Superior temporal gyrus (tissue), 1 donor: ENCODE measurements around the gene ARHGAP9.
"Not testable (repeated sequence)": the region's sequence is repeated elsewhere in the genome, so short reads cannot be mapped to it uniquely, and the experiment has no call there.

Source experiments
- DNase-seq: peaks from one replicate; pipeline ENCODE4 v3.0.0-alpha.2; 2016; ENCODE audit errors: extremely low spot score

Gene ARHGAP9

DNA sequence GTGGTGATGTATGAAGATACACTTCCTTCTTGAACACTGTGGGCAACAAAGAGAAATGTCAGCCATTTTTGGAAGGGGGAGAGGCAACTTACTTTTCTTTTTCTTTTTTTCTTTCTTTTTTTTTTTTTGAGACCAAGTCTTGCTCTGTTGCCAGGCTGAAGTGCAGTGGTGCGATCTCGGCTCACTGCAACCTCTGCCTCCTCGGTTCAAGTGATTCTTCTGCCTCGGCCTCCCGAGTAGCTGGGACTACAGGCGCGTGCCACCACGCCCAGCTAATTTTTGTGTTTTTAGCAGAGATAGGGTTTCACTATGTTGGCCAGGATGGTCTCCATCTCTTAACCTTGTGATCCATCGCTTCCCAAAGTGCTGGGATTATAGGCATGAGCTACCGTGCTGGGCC is 38.1 kb upstream of the ARHGAP9 start:
- not testable (repeated sequence) for DNase-seq

- DNase-seq: no peak
Observed at GRCh38 chr12:57517187-57517586, 37.5 kb upstream of the ARHGAP9 start.

GRCh38 chr12:57516617-57517153 is 37.0 kb upstream of the ARHGAP9 start:
- DNase-seq: no peak

- DNase-seq: no peak
Observed at GRCh38 chr12:57515934-57516541, 36.4 kb upstream of the ARHGAP9 start.

GRCh38 chr12:57515408-57515933 is 35.8 kb upstream of the ARHGAP9 start:
- no peak for DNase-seq

DNA sequence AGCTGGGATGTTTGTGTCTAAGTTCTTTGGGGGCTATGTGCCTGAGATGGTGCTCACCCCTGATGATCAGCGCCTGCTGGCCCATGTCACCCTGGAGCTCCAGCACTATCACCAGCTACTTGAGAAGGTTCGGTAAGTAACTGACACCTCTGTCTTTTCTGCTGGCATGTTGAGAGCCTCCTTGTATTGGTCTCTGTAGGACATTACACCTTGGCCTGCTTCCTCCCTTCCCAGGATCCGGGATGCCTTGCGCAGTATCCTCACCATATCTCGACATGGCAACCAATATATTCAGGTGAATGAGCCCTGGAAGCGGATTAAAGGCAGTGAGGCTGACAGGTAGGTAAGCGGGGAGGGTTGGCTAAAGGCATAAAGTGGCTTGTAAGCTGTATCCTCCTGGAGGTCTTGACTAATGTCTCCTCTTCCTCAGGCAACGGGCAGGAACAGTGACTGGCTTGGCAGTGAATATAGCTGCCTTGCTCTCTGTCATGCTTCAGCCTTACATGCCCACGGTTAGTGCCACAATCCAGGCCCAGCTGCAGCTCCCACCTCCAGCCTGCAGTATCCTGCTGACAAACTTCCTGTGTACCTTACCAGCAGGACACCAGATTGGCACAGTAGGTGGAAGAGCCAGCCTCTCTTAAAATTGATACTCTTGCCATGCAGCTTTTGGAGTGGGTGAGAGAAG is 35.2 kb upstream of the ARHGAP9 start:
- no peak for DNase-seq

DNA sequence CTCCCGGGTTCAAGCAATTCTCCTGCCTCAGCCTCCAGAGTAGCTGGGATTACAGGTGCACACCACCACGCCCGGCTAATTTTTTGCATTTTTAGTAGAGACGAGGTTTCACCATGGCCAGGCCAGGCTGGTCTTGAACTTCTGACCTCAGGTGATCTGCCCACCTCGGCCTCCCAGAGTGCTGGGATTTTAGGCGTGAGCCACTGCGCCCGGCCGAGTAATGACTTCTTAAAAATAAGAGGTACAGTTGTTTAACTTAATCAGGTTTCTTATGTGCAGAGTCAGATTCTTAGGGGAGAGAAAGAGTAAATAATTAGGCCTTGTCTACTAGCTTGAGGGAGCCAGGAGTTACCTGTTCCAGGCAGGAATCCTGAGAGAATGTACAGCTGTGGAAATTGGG is 34.6 kb upstream of the ARHGAP9 start:
- not testable (repeated sequence) for DNase-seq

GRCh38 chr12:57513677-57514076 is 34.0 kb upstream of the ARHGAP9 start:
- DNase-seq: not testable (repeated sequence)

DNA sequence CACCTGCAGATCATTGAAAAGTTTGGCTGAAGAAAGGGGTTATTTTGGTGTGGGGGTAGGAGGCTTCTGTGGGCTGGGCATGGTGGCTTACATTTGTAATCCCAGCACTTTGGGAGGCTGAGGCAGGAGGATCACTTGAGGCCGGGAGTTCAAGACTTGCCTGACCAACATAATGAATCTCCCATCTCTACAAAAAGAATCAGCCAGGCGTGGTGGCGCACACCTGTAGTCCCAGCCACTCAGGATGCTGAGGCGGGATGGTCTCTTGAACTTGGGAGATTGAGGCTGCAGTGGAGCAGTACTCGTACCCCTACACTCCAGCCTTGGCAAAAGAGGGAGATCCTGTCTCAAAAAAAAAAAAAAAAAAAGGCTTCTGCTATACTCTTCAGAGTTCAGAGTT is 33.6 kb upstream of the ARHGAP9 start:
- DNase-seq: no peak

- no peak for DNase-seq
Observed at GRCh38 chr12:57512665-57513064, 33.0 kb upstream of the ARHGAP9 start.

GRCh38 chr12:57511588-57512325 is 32.1 kb upstream of the ARHGAP9 start:
- DNase-seq: no peak

DNA sequence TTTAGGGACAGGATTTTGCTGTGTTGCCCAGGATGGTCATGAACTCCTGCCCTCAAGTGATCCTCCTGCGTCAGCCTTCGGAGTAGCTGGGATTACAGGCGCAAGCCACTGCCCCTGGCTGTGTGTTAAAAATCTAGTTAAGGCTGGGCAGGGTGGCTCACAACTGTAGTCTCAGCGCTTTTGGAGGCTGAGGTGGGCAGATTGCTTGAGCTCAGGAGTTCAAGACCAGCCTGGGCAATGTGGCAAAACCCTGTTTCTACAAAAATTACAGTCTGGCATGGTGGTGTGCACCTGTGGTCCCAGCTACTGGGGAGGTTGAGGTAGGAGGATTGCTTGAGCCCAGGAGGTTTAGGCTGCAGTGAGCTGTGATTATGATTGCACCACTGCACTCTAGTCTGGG is 31.5 kb upstream of the ARHGAP9 start:
- no peak for DNase-seq

DNA sequence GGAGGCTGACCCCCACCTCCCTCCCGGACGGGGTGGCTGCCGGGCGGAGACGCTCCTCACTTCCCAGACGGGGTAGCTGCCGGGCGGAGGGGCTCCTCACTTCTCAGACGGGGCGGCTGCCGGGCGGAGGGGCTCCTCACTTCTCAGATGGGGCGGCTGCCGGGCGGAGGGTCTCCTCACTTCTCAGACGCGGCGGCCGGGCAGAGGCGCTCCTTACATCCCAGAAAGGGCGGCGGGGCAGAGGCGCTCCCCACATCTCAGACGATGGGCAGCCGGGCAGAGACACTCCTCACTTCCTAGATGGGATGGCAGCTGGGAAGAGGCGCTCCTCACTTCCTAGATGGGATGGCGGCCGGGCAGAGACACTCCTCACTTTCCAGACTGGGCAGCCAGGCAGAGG is 28.1 kb upstream of the ARHGAP9 start:
- not testable (repeated sequence) for DNase-seq

DNA sequence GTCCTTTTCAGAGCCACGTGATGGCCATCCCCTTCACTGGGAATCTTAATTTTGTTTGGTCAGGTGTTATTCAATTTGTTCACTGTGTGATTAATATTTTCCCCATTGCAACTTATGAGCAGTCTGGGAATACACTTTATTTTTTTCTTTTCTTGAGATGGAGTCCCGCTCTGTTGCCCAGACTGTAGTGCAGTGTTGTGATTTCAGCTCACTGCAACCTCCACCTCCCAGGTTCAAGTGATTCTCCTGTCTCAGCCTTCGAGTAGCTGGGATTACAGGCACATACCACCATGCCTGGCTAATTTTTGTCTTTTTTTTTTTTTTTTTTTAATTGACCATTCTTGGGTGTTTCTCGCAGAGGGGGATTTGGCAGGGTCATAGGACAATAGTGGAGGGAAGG is 26.9 kb upstream of the ARHGAP9 start:
- not testable (repeated sequence) for DNase-seq

DNA sequence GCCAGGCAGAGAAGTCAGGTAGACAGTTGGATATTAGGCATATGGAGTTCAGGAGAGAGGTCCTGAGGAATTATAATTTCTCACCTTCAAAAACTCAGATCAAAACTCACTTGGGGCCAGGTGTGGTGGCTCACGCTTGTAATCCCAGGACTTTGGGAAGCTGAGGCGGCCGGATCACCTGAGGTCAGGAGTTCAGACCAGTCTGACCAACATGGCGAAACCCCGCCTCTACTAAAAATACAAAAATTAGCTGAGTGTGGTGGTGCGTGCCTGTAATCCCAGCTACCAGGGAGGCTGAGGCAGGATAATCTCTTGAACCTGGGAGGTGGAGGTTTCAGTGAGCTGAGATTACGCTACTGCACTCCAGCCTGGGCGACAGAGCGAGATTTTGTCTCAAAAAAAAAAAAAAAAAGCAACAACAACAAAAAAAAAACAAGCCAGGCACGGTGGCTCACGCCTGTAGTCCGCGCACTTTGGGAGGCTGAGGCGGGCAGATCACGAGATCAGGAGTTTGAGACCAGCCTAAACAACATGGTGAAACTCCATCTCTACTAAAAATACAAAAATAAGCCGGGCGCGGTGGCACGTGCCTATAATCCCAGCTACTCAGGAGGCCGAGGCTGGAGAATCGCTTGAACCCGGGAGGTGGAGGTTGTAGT is 22.8 kb upstream of the ARHGAP9 start:
- DNase-seq: not testable (repeated sequence)

- DNase-seq: no peak
Observed at GRCh38 chr12:57500213-57500612, 20.5 kb upstream of the ARHGAP9 start.

- no peak for DNase-seq
Observed at GRCh38 chr12:57498571-57498970, 18.9 kb upstream of the ARHGAP9 start.

GRCh38 chr12:57498132-57498502 is 18.5 kb upstream of the ARHGAP9 start:
- DNase-seq: no peak

- no peak for DNase-seq
Observed at GRCh38 chr12:57497223-57498131, 17.8 kb upstream of the ARHGAP9 start.

- DNase-seq: no peak
Observed at GRCh38 chr12:57496822-57497221, 17.2 kb upstream of the ARHGAP9 start.
